Loucy (cell line): ENCODE measurements around the gene UQCRC1.

Experiments
- CTCF ChIP-seq: fragments of 200-600 bp; sonication (generic); conservative IDR thresholded peaks from 2 replicates; pipeline ENCODE4 v1.5.1; 2014; ENCODE audit warnings: mild to moderate bottlenecking, antibody characterized with exemption, low read length
- EZH2phosphoT487 ChIP-seq: fragments of 200-600 bp; IDR thresholded peaks from 2 replicates; pipeline ENCODE4 v1.6.1; 2018; ENCODE audit warnings: antibody characterized with exemption, mild to moderate bottlenecking, moderate library complexity, borderline replicate concordance

- no peak for TF ChIP-seq CTCF
- TF ChIP-seq EZH2phosphoT487, result no peak
Observed at GRCh38 chr3:48612309-48612708, 2.9 kb upstream of the UQCRC1 start.
